ENCODE results near the gene TCEAL4. TPM values are rescaled to one million over a fixed set of nuclear protein-coding genes. Genes with fewer than 3 reads are reported as not detected.
"Not testable (repeated sequence)": the region's sequence is repeated elsewhere in the genome, so short reads cannot be mapped to it uniquely, and the experiment has no call there.

TCEAL4 gene
- total RNA-seq, 1 donor from 2014 or later, result 46.5 TPM

GRCh38 chrX:103586659-103587058 is 1.3 kb downstream of the TCEAL4 start:
- TF ChIP-seq CTCF (conservative IDR thresholded peaks at IDR 0.05), result no peak
- Mint-ChIP-seq H3K4me1 (peaks cover 14% of the 10 kb centered on the region), H3K27ac (ENCODE audit: unreplicated experiment) (no peak overlapping the region), H3K27me3 (ENCODE audit: low read depth) (peaks cover 2% of the 10 kb centered on the region), H3K9me3 (peaks cover 7% of the 10 kb centered on the region), H3K36me3 (ENCODE audit: low read depth) (peaks cover 6% of the 10 kb centered on the region), H3K4me3 (peak overlapping the region; percentile 93)
- no peak for DNase-seq (ENCODE audit: low read depth, low spot score)

GRCh38 chrX:103592295-103592694 is 7.0 kb downstream of the TCEAL4 start:
- H3K36me3 Mint-ChIP-seq (ENCODE audit: low read depth), result peaks cover 17% of the 10 kb centered on the region
- H3K4me1 Mint-ChIP-seq; DNase-seq (ENCODE audit: low read depth, low spot score); H3K27me3 Mint-ChIP-seq (ENCODE audit: low read depth); H3K9me3 Mint-ChIP-seq; H3K27ac Mint-ChIP-seq (ENCODE audit: unreplicated experiment); H3K4me3 Mint-ChIP-seq: not testable (repeated sequence)

GRCh38 chrX:103595202-103595601 is 9.9 kb downstream of the TCEAL4 start:
- H3K4me3 Mint-ChIP-seq; DNase-seq (ENCODE audit: low read depth, low spot score); H3K9me3 Mint-ChIP-seq; H3K27me3 Mint-ChIP-seq (ENCODE audit: low read depth); H3K4me1 Mint-ChIP-seq; H3K27ac Mint-ChIP-seq (ENCODE audit: unreplicated experiment): not testable (repeated sequence)
- H3K36me3 Mint-ChIP-seq (ENCODE audit: low read depth), result peaks cover 17% of the 10 kb centered on the region

- H3K4me1 Mint-ChIP-seq, result peaks cover 5% of the 10 kb centered on the region
- peak within 1 kb of the TSS; percentile 50 for H3K27ac Mint-ChIP-seq (ENCODE audit: unreplicated experiment)
- H3K9me3 Mint-ChIP-seq, result peaks cover 6% of the 10 kb centered on the region
- peaks cover 6% of the 10 kb centered on the region for H3K27me3 Mint-ChIP-seq (ENCODE audit: low read depth)
- peaks cover 7% of the 10 kb centered on the region for H3K36me3 Mint-ChIP-seq (ENCODE audit: low read depth)
- DNase-seq (ENCODE audit: low read depth, low spot score), result no peak
- no peak for TF ChIP-seq CTCF (conservative IDR thresholded peaks at IDR 0.05)
- H3K4me3 Mint-ChIP-seq, result peak within 1 kb of the TSS; percentile 84
Measured at GRCh38 chrX:103607364-103608305, 22.3 kb downstream of the TCEAL4 start, which contains the start of gene TCEAL3. TSS of gene TCEAL3 (plus strand) at chrX:103607963. CDS start at chrX:103609065, 1,102 bp downstream.

- no peaks in the 10 kb centered on the region for H3K9me3 Mint-ChIP-seq
- TF ChIP-seq CTCF (conservative IDR thresholded peaks at IDR 0.05), result no peak
- peak overlapping the region; percentile 83 for H3K4me3 Mint-ChIP-seq
- H3K36me3 Mint-ChIP-seq (ENCODE audit: low read depth), result peaks cover 2% of the 10 kb centered on the region
- H3K27ac Mint-ChIP-seq (ENCODE audit: unreplicated experiment), result peak overlapping the region; percentile 50
- DNase-seq (ENCODE audit: low read depth, low spot score), result no peak
- peaks cover 6% of the 10 kb centered on the region for H3K27me3 Mint-ChIP-seq (ENCODE audit: low read depth)
- peaks cover 5% of the 10 kb centered on the region for H3K4me1 Mint-ChIP-seq
Measured at GRCh38 chrX:103608306-103608963, 23.1 kb downstream of the TCEAL4 start.

GRCh38 chrX:103610282-103610681 is 25.0 kb downstream of the TCEAL4 start:
- peaks cover 5% of the 10 kb centered on the region for H3K4me1 Mint-ChIP-seq
- H3K9me3 Mint-ChIP-seq, result no peaks in the 10 kb centered on the region
- no peak for TF ChIP-seq CTCF (conservative IDR thresholded peaks at IDR 0.05)
- no peak for DNase-seq (ENCODE audit: low read depth, low spot score)
- peaks cover 6% of the 10 kb centered on the region for H3K27me3 Mint-ChIP-seq (ENCODE audit: low read depth)
- H3K36me3 Mint-ChIP-seq (ENCODE audit: low read depth), result peaks cover 2% of the 10 kb centered on the region
- no peak overlapping the region for H3K27ac Mint-ChIP-seq (ENCODE audit: unreplicated experiment)
- peak overlapping the region; percentile 35 for H3K4me3 Mint-ChIP-seq

Measured in neural crest cell (in vitro differentiated cells).